ENCODE data around the gene ARHGAP25.

Gene ARHGAP25

DNA sequence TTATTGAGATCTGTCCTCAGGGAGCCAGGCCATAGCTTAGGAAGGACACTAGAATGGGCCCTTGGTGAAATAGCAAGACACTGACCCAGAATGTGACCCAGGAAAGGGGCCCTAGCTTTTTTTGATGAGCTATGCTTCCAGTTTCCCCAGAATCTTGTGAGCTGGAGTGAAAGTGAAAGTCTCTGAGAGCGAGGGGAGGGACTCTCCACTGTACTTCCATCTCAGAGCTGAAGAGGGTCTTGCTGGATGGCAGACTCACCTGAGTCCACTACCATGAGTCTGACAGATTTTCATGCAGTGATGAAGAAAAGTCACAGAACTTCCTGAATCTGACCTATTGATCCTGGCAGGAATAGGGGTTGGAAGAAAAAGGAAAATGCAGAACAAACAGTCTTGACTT, 3.1 kb downstream of the ARHGAP25 start:
- Histone ChIP-seq H3K9ac (peak overlapping the region; percentile 81 to 91 (median 86)), H3K4me1 (peaks cover 78 to 85% (median 80%) of the 10 kb centered on the region in 10 experiments), H3K4me2 (peak overlapping the region; percentile 92 to 98 (median 95))

DNA sequence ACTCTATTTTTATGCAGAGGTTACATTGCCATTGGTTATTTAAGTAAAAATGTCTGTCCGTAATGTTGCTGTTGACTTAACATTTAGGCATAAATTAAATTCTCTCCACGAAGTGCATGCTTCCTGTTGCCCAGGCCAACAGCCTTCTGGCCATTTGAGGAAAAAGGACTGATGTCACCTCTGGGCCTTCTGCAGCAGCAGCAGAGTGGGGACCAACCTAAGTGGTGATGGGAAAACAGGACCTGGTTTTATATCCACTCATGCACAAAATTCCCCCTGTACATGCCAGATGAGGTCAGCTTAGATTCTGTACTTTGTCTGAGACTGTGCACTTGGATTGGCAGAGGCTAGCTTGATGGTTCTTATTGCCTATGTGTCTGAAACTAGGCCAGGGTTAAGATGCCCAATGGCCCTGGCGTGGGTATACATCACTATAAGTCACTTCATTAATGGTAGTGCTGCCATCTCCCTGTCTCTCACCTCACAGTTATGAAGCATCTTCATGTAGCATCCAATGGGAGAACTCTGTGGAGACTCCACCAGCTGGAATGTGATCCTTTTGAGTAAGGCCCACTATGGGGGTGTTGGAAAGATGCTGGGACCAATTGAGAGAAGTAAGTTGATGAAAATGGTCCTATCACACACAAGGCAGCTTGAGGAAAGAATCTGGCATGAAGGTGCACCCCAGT, 4.4 kb downstream of the ARHGAP25 start:
- H3K4me1 ChIP-seq: peaks cover 78 to 85% (median 80%) of the 10 kb centered on the region in 10 experiments
- H3K27me3 ChIP-seq: no peaks in the 10 kb centered on the region
- peaks cover 0 to 71% (median 35%) of the 10 kb centered on the region in 11 experiments; a peak in 19 of 22 replicates for H3K36me3 ChIP-seq
- no peaks in the 10 kb centered on the region for H3K9me3 ChIP-seq (replicated peaks in 1 of 11)
- H3K27ac ChIP-seq: peak overlapping the region in 9 of 11 experiments; percentile 6 to 97 (median 90); a peak in 11 of 22 replicates
- H3K4me3 ChIP-seq: peak overlapping the region in 5 of 10 experiments; percentile 72 to 81 (median 78); a peak in 9 of 20 replicates
- peak overlapping the region in 2 of 11 experiments; percentile 8 to 55; a peak in 1 of 22 replicates for H3K9ac ChIP-seq
- peaks cover 0 to 53% (median 31%) of the 10 kb centered on the region in 11 experiments; a peak in 11 of 22 replicates for H4K20me1 ChIP-seq
- TF ChIP-seq Cebpa-rat (IDR thresholded peaks at IDR 0.05): no peak
- H3K4me2 ChIP-seq: peak overlapping the region; percentile 92 to 98 (median 95)

More for the DNA sequence above, 3.1 kb downstream of the ARHGAP25 start:
- Histone ChIP-seq H3K9me3 (replicated peaks in 1 of 11) (no peaks in the 10 kb centered on the region), H3K36me3 (peaks cover 0 to 57% (median 28%) of the 10 kb centered on the region in 11 experiments; a peak in 19 of 22 replicates), H4K20me1 (peaks cover 0 to 39% (median 18%) of the 10 kb centered on the region in 11 experiments; a peak in 9 of 22 replicates), H3K27me3 (no peaks in the 10 kb centered on the region), H3K27ac (peak overlapping the region; percentile 83 to 97 (median 93); a peak in 21 of 22 replicates), H3K4me3 (peak overlapping the region; percentile 67 to 81 (median 74))
- no peak for TF ChIP-seq Cebpa-rat (IDR thresholded peaks at IDR 0.05)

DNA sequence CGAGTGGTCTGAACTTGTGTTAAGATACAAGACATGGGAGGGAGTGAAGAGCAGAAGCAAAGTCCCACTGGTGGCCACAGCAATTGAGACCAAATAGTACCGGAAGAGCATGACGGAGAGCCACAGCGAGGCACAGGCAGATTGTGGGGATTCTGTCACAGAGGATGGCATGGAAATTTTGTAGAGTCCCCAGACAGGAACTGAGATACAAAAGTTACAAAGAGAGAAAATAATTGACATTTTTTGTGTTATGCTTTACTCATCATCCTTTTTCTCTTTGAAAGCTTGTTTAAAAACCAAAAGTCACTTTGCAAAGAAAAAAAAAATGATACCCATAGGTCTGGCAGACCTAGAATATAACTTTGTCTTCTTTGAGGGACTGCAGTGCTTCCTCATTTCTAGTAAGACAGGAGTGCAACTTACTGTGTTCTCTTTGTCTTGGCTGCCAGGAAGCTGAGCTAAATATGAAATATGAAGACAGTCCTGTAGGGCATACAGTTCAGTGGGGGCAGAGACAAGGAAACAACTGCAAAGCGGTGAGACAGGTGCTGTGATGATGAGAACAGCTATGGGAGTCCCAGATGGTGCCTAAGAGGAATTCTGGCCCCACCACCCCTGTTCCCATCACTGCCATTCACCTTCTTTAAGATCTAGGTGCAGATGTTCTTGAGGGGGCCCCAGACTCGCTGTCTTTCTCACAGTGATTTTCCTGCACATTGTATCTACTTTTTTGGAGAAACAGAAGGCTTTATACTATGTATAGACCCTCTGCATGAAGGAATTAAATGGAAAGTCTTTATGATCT, 5.2 kb downstream of the ARHGAP25 start:
- no peak for TF ChIP-seq Cebpa-rat (IDR thresholded peaks at IDR 0.05)
- Histone ChIP-seq H3K27ac (peak overlapping the region in 10 of 11 experiments; percentile 37 to 97 (median 70); a peak in 19 of 22 replicates), H3K27me3 (no peaks in the 10 kb centered on the region), H3K9ac (peak overlapping the region in 9 of 11 experiments; percentile 9 to 68 (median 41); a peak in 10 of 22 replicates), H3K36me3 (peaks cover 1 to 78% (median 42%) of the 10 kb centered on the region in 11 experiments; a peak in 20 of 22 replicates), H3K4me2 (peak overlapping the region; percentile 92 to 98 (median 95)), H3K4me3 (peak overlapping the region in 9 of 10 experiments; percentile 12 to 81 (median 72); a peak in 10 of 20 replicates), H3K9me3 (replicated peaks in 1 of 11) (no peaks in the 10 kb centered on the region), H3K4me1 (peaks cover 81 to 85% (median 83%) of the 10 kb centered on the region in 10 experiments), H4K20me1 (peaks cover 0 to 60% (median 37%) of the 10 kb centered on the region in 11 experiments; a peak in 11 of 22 replicates)

DNA sequence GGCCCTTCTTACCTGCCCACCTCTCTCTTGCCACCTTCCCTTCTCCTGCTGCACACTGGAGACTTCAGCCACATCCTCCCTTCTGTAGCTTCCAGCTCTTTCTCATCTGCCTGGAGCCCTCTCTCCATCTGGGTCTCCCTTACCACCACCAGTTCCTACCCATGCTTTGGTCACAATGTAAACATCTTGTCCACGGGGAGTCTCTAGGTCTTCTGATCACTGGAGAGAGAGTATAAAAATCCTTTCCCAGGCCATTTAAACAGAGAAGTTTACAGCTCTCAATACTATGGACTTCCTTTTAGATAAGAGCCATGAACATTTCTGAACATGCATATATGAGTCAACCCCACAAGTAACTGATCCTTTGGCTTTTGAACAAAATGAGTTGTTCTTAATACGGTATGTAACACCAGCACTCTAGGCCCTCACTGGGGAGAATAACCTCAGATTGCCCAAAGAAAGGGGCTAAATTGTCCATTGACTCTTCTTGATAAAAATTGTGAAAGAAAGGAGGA, 5.8 kb downstream of the ARHGAP25 start:
- peak overlapping the region; percentile 92 to 98 (median 95) for H3K4me2 ChIP-seq
- H3K4me1 ChIP-seq: peaks cover 82 to 91% (median 89%) of the 10 kb centered on the region in 10 experiments
- H3K27ac ChIP-seq: peak overlapping the region; percentile 33 to 97 (median 66); a peak in 19 of 22 replicates
- H3K4me3 ChIP-seq: peak overlapping the region in 9 of 10 experiments; percentile 9 to 79 (median 24); a peak in 9 of 20 replicates
- H3K9ac ChIP-seq: peak overlapping the region in 9 of 11 experiments; percentile 9 to 68 (median 41); a peak in 15 of 22 replicates
- H3K9me3 ChIP-seq (replicated peaks in 1 of 11): no peaks in the 10 kb centered on the region
- no peak for TF ChIP-seq Cebpa-rat (IDR thresholded peaks at IDR 0.05)
- H3K36me3 ChIP-seq: peaks cover 8 to 85% (median 49%) of the 10 kb centered on the region in 11 experiments
- peaks cover 0 to 67% (median 37%) of the 10 kb centered on the region in 11 experiments; a peak in 11 of 22 replicates for H4K20me1 ChIP-seq
- H3K27me3 ChIP-seq: no peaks in the 10 kb centered on the region

DNA sequence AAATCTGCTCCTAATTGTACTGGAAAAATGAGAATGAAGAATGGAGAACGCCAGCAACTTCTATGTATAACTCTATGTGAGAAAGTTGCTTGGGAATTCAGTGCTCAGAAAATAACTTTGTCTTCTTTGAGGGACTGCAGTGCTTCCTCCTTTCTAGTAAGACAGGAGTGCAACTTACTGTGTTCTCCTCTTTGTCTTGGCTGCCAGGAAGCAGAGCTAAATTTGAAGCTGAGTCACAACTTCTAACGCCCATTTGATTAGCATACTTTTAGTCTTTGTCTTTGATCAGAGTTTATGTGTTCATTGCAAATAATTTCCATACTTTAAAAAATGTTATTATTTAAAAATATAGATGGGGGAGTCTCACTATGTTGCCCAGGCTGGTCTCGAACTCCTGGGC, 6.6 kb downstream of the ARHGAP25 start:
- H3K4me1 ChIP-seq: peaks cover 85 to 98% (median 96%) of the 10 kb centered on the region in 10 experiments
- TF ChIP-seq Cebpa-rat (IDR thresholded peaks at IDR 0.05): no peak
- peaks cover 16 to 92% (median 57%) of the 10 kb centered on the region in 11 experiments for H3K36me3 ChIP-seq
- peaks cover 0 to 75% (median 37%) of the 10 kb centered on the region in 11 experiments; a peak in 11 of 22 replicates for H4K20me1 ChIP-seq
- H3K27me3 ChIP-seq: no peaks in the 10 kb centered on the region
- peaks cover 0 to 2% (median 0%) of the 10 kb centered on the region in 11 experiments; a peak in 1 of 22 replicates for H3K9me3 ChIP-seq (replicated peaks in 1 of 11)
- H3K27ac ChIP-seq: peak overlapping the region; percentile 20 to 97 (median 66); a peak in 18 of 22 replicates
- peak overlapping the region; percentile 92 to 98 (median 95) for H3K4me2 ChIP-seq
- peak overlapping the region in 9 of 11 experiments; percentile 9 to 68 (median 41); a peak in 12 of 22 replicates for H3K9ac ChIP-seq
- peak overlapping the region in 4 of 10 experiments; percentile 13 to 49 (median 23); a peak in 3 of 20 replicates for H3K4me3 ChIP-seq

DNA sequence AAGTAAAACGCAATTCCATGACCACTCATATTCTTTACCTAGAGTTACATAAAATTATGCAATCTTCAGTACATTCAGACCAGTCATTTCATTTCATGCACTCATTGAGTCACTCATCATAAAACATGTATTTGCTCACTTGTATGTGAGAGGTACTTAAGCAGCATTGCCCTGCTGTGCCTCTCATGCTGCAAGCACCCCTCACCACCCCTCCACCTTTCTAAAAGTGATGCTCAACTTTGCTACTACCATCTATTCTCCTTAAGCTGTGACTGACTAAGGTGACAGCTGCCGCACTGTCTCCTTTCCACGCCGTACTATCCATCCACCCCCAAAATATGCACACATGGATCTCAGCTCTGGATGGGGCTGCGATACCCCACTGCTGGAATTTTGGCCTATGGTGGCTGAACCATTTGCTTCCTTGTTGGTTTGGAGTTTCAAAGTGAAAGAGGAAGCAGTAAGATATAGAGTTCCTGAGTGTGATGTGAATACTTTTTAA, 7.2 kb downstream of the ARHGAP25 start:
- TF ChIP-seq Cebpa-rat (IDR thresholded peaks at IDR 0.05): 0 out of 22 replicates have a peak, but pooled peaks of 1 of the 11 experiments have one; percentile 12
- Histone ChIP-seq H3K9me3 (replicated peaks in 1 of 11) (peaks cover 0 to 3% (median 0%) of the 10 kb centered on the region in 11 experiments; a peak in 1 of 22 replicates), H3K9ac (peak overlapping the region in 3 of 11 experiments; percentile 11 to 55 (median 19); a peak in 3 of 22 replicates), H4K20me1 (peaks cover 0 to 80% (median 37%) of the 10 kb centered on the region in 11 experiments; a peak in 11 of 22 replicates), H3K27ac (peak overlapping the region; percentile 20 to 97 (median 66); a peak in 19 of 22 replicates), H3K4me3 (peak overlapping the region in 4 of 10 experiments; percentile 9 to 26 (median 16); a peak in 4 of 20 replicates), H3K36me3 (peaks cover 21 to 95% (median 61%) of the 10 kb centered on the region in 11 experiments), H3K27me3 (no peaks in the 10 kb centered on the region), H3K4me1 (peaks cover 83 to 100% (median 99%) of the 10 kb centered on the region in 10 experiments), H3K4me2 (peak overlapping the region; percentile 92 to 98 (median 95))

DNA sequence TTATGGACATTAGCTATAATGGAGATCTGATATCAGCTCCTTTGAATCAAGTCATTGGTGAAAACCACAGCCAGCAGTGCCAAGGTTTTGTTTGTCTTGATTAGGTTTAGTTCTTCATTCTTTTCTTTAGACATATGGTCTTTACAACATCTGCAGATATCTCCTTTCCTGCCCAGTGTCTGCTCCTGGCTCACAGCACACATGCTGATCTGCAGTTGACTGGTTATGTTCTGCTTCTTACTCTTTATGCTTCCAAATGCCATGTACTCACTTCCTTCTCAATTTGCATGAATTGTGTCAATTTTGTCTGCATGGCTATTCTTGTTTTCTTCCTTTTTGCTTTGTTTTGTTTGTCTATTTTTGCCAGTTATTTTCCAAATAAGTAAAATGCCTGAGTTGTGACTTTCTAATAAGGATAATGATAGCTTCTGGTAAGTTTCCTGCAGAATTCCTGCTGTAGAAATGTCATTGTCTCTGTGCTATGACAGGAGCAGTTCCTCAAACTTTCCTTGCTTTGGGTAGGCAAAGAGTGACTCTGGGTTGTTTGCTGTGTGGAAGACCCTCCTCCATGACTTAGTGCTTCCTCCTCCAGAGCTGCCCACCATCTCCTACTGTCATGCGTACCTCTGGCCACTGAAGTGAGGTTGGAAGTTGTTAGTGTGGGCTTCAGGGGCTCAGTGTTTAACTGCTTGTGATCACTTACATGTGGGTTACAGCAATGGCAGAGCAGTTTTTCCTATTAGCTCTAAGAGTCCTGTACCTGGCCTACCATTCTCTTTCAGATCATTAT, 8.2 kb downstream of the ARHGAP25 start:
- Histone ChIP-seq H3K4me2 (peak overlapping the region; percentile 92 to 98 (median 95)), H3K4me1 (peaks cover 83 to 100% (median 100%) of the 10 kb centered on the region in 10 experiments), H3K27me3 (no peaks in the 10 kb centered on the region), H3K36me3 (peaks cover 21 to 100% (median 61%) of the 10 kb centered on the region in 11 experiments), H3K27ac (peak overlapping the region in 9 of 11 experiments; percentile 34 to 97 (median 66); a peak in 15 of 22 replicates), H3K9ac (peak overlapping the region in 5 of 11 experiments; percentile 8 to 53 (median 43); a peak in 5 of 22 replicates), H3K9me3 (replicated peaks in 1 of 11) (peaks cover 0 to 3% (median 0%) of the 10 kb centered on the region in 11 experiments; a peak in 1 of 22 replicates), H3K4me3 (peak overlapping the region in 2 of 10 experiments; percentile 11 to 14; a peak in 3 of 20 replicates), H4K20me1 (peaks cover 0 to 90% (median 38%) of the 10 kb centered on the region in 11 experiments; a peak in 11 of 22 replicates)
- no peak for TF ChIP-seq Cebpa-rat (IDR thresholded peaks at IDR 0.05)
